HepG2 (cell line): ENCODE measurements around the gene SLC29A1. TPM values are rescaled to one million over a fixed set of nuclear protein-coding genes. Genes with fewer than 3 reads are reported as not detected.

Source experiments
- ATAC-seq: fragments of 200-7000 bp; cut with Tn5 transposase; 3 replicates; pipeline ENCODE4 v1.9.1; 2020; ENCODE audit warnings: mild to moderate bottlenecking, moderate library complexity
- BruUV-seq: library from RNA; stranded (reverse); fragments of 400-500 nt; replicated peaks from 2 replicates; lab custom pipeline; 2021; lab: Mats Ljungman, UMichigan
- CTCF ChIA-PET: fragments of 300-600 bp; formaldehyde crosslinking; extraction: SDS; loops from one replicate; lab custom pipeline; 2021; ENCODE audit warnings: low total read pairs, inconsistent platforms, low intra/inter-chr PET ratio; lab: Yijun Ruan, JAX
- POLR2A ChIA-PET: fragments of 350-600 bp; sonication (Branson Sonifier 250); formaldehyde crosslinking; loops from one replicate; lab custom pipeline; 2020; ENCODE audit warnings: antibody characterized with exemption, inconsistent platforms; lab: Yijun Ruan, JAX
- DNase-seq: peaks from one replicate; pipeline ENCODE4 v3.0.0-alpha.2; 2015; ENCODE audit warnings: low spot score
- FAIRE-seq: peaks from 3 replicates; lab custom pipeline; 2011; peaks lifted over from hg19 to GRCh38; lab: Jason Lieb, UNC
- H2AFZ ChIP-seq: one replicate; pipeline ENCODE4 v1.6.1; 2011; ENCODE audit warnings: low read length, inconsistent platforms
- H3K27ac ChIP-seq: fragments of 300-600 bp; 3 replicates; pipeline ENCODE4 v1.8.0; 2011; ENCODE audit warnings: mixed run types, mild to moderate bottlenecking, mixed read lengths, low read length, inconsistent platforms; ENCODE audit not compliant: insufficient read depth; ENCODE audit errors: extremely low read length
- H3K27me3 ChIP-seq, 2 experiments: fragments of 200-600 bp in 1 of 2; 2 replicates in 1 of 2; 3 replicates in 1 of 2; pipeline versions ENCODE4 v1.6.0 to v1.8.0; 2011; ENCODE audit warnings: low read length in 2 of 2, mild to moderate bottlenecking in 2 of 2, moderate library complexity in 2 of 2, inconsistent platforms in 1 of 2; ENCODE audit not compliant: insufficient read depth in 2 of 2, control insufficient read depth in 1 of 2
- H3K36me3 ChIP-seq, 2 experiments: fragments of 200-600 bp in 1 of 2; replicated peaks in 1 of 2; 2 replicates in 1 of 2; 3 replicates in 1 of 2; pipeline versions ENCODE4 v1.5.1 to v1.8.0; 2011; ENCODE audit warnings: low read length in 2 of 2, inconsistent platforms in 1 of 2; ENCODE audit not compliant: insufficient read depth in 2 of 2, control insufficient read depth in 1 of 2
- H3K4me1 ChIP-seq: 2 replicates; pipeline ENCODE4 v1.5.1; 2012; ENCODE audit warnings: low read length, inconsistent platforms; ENCODE audit not compliant: insufficient read depth
- H3K4me2 ChIP-seq: 2 replicates; pipeline ENCODE4 v1.6.0; 2011; ENCODE audit warnings: low read depth, low read length, inconsistent platforms
- H3K4me3 ChIP-seq, 3 experiments: fragments of 200-600 bp in 1 of 3; sonication (generic), shearing (Covaris generic) in 1 of 3; replicated peaks in 1 of 3; 2 replicates each; pipeline ENCODE4 v1.5.1; 2011 to 2016; ENCODE audit warnings: low read length in 3 of 3, inconsistent platforms in 2 of 3, low read depth in 2 of 3, mild to moderate bottlenecking in 2 of 3, control low read depth in 1 of 3, mixed read lengths in 1 of 3; ENCODE audit not compliant: insufficient read depth in 1 of 3
- H3K79me2 ChIP-seq: one replicate; pipeline ENCODE4 v1.6.1; 2011; ENCODE audit warnings: low read length, inconsistent platforms; ENCODE audit not compliant: insufficient read depth
- H3K9ac ChIP-seq: 2 replicates; pipeline ENCODE4 v1.6.0; 2011; ENCODE audit warnings: mild to moderate bottlenecking, low read depth, low read length, inconsistent platforms; ENCODE audit not compliant: insufficient read depth
- H3K9me3 ChIP-seq: 2 replicates; pipeline ENCODE4 v1.5.1; 2012; ENCODE audit warnings: mild to moderate bottlenecking, low read length
- H4K20me1 ChIP-seq: 2 replicates; pipeline ENCODE4 v1.6.0; 2011; ENCODE audit warnings: inconsistent platforms, mild to moderate bottlenecking, low read length, moderate library complexity; ENCODE audit not compliant: insufficient read depth
- BRD4 ChIP-seq: sonication (generic); formaldehyde crosslinking; IDR thresholded peaks from 2 replicates; pipeline ENCODE4 v1.4.0; 2020; ENCODE audit warnings: missing genetic modification reagents
- CC2D1A ChIP-seq: sonication (generic); formaldehyde crosslinking; IDR thresholded peaks from 2 replicates; pipeline ENCODE4 v1.8.1; 2023; ENCODE audit warnings: mild to moderate bottlenecking, missing genetic modification reagents
- CCAR2 ChIP-seq: fragments of 200-400 bp; formaldehyde crosslinking; optimal IDR thresholded peaks from 2 replicates; pipeline ENCODE3; 2018; ENCODE audit warnings: low read depth, mild to moderate bottlenecking, low read length, moderate library complexity
- ISL2 ChIP-seq: sonication (generic); formaldehyde crosslinking; IDR thresholded peaks from 2 replicates; pipeline ENCODE4 v1.5.0; 2020; ENCODE audit warnings: missing genetic modification reagents
- KDM1A ChIP-seq: IDR thresholded peaks from 2 replicates; pipeline ENCODE4 v1.6.1; 2016; ENCODE audit warnings: missing compliant biosample characterization
- KLF12 ChIP-seq: sonication (generic); formaldehyde crosslinking; IDR thresholded peaks from 2 replicates; pipeline ENCODE4 v1.4.0; 2020; ENCODE audit warnings: missing genetic modification reagents, borderline replicate concordance
- ONECUT2 ChIP-seq: sonication (generic); formaldehyde crosslinking; IDR thresholded peaks from 2 replicates; pipeline ENCODE4 v1.4.0; 2020; ENCODE audit warnings: missing genetic modification reagents
- RFXANK ChIP-seq: IDR thresholded peaks from 2 replicates; pipeline ENCODE4 v1.6.1; 2016
- SP4 ChIP-seq: sonication (generic); formaldehyde crosslinking; IDR thresholded peaks from 2 replicates; pipeline ENCODE4 v1.8.1; 2023; ENCODE audit warnings: mild to moderate bottlenecking, missing genetic modification reagents
- U2AF2 ChIP-seq: fragments of 200-400 bp; formaldehyde crosslinking; IDR thresholded peaks from 2 replicates; pipeline ENCODE4 v1.6.1; 2017; ENCODE audit warnings: low read depth, mild to moderate bottlenecking, low read length
- ZNF432 ChIP-seq: sonication (generic); formaldehyde crosslinking; IDR thresholded peaks from 2 replicates; pipeline ENCODE4 v1.5.0; 2020; ENCODE audit warnings: missing genetic modification reagents, mild to moderate bottlenecking, borderline replicate concordance
- WGBS: methylation state at CpG from one replicate; pipeline ENCODE4 v1.1.6; 2017; ENCODE audit warnings: low lambda C conversion rate; 5-methylcytosine and 5-hydroxymethylcytosine counted together
- in situ Hi-C: cut with HindIII; loops from 2 replicates; pipeline ENCODE4 v1.10.0; 2017; ENCODE audit warnings: low pct_unique_long_range_greater_than_20kb; ENCODE audit not compliant: extremely low pct_ligation_motif_present
- intact Hi-C: fragments of 100-400 bp; cut with micrococcal nuclease; formaldehyde crosslinking; loops from one replicate; pipeline ENCODE4 v1.10.0; 2022; ENCODE audit not compliant: unreplicated experiment
- polyA plus RNA-seq, 8 experiments: library from polyadenylated mRNA; depleted of rRNA in 3 of 8; stranded (reverse) in 7 of 8; unstranded in 1 of 8; fragments of >200 nt; fragmentation: Illumina TruSeq in 4 of 8; extraction: Trizol in 4 of 8; gene quantifications; 2 replicates each; pipeline versions ENCODE4 v1.2.1 to v1.2.3, GENCODE V29; 2011 to 2016; ENCODE audit warnings: low read depth in 4 of 8, missing spikeins in 1 of 8, mixed read lengths in 1 of 8; ENCODE audit not compliant: insufficient read depth in 1 of 8
- total RNA-seq, 5 experiments: library from RNA; depleted of rRNA; stranded (reverse); fragments of >200 nt; fragmentation: Illumina TruSeq; extraction: Trizol; gene quantifications; 2 replicates each; pipeline ENCODE4 v1.2.3, GENCODE V29; 2016; ENCODE audit warnings: low read depth in 1 of 5
- TF ChIP-seq, protein P1 (sequence below): sonication (generic); formaldehyde crosslinking; conservative IDR thresholded peaks from 2 replicates; pipeline ENCODE4 v1.5.0; 2020; ENCODE audit warnings: missing genetic modification reagents
- TF ChIP-seq, protein P2 (sequence below): sonication (generic); formaldehyde crosslinking; IDR thresholded peaks from 2 replicates; pipeline ENCODE4 v1.5.0; 2020; ENCODE audit warnings: missing genetic modification reagents, mild to moderate bottlenecking, borderline replicate concordance
- TF ChIP-seq, protein P3 (sequence below): sonication (generic); formaldehyde crosslinking; IDR thresholded peaks from 2 replicates; pipeline ENCODE4 v1.5.1; 2020; ENCODE audit warnings: missing genetic modification reagents, mild to moderate bottlenecking, borderline replicate concordance

The SLC29A1 gene
- total and polyA plus RNA-seq, 2 of the 13 experiments (the other 11 are each of a cell fraction or from before 2014, with no cell fraction given) = 43.2 to 106 TPM

DNA sequence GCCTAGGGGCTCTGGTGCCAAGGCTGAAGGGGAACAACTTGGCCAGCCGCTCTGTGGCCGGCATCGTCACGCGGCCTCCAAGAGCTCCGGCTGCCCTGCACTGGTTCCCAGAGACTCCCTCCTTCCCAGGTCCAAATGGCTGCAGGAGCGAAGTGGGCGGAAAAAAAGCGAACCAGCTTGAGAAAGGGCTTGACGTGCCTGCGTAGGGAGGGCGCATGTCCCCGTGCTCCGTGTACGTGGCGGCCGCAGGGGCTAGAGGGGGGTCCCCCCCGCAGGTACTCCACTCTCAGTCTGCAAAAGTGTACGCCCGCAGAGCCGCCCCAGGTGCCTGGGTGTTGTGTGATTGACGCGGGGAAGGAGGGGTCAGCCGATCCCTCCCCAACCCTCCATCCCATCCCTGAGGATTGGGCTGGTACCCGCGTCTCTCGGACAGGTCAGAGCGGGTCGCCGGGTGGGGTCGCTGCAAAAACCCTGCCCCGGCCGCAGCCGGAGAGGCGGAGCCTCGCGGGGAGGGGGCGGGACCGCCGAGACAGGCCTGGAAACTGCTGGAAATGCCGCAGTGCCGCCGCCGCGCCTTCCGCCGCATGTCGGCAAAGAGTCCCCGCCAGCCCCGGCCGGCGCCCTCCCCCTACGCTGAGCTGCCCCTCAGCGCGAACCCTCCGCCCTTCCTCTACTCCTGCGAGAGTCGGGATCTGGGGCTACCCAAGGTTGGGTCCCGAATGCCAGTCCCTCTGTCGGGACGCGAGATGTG, 22.7 kb downstream of the SLC29A1 start:
- peak overlapping the region; percentile 96 for H3K27ac ChIP-seq
- no peak overlapping the region for H2AFZ ChIP-seq
- WGBS = 2% methylated on average over 22 of the region's 62 CpGs
- FAIRE-seq = peak; percentile 66
- H3K4me3 ChIP-seq = peak overlapping the region; percentile 81 to 97 (median 87)
- in situ Hi-C loops (no loop called here), intact Hi-C loops (no loop called here)
- H3K36me3 ChIP-seq = peaks cover 16 to 31% of the 10 kb centered on the region in 2 experiments
- peaks cover 42% of the 10 kb centered on the region for H4K20me1 ChIP-seq
- no peaks in the 10 kb centered on the region for H3K9me3 ChIP-seq
- DNase-seq = peak; percentile 93
- peak; percentile 78 for ATAC-seq
- BruUV-seq = TSS peak; percentile 78
- peaks cover 46% of the 10 kb centered on the region for H3K79me2 ChIP-seq
- no peaks in the 10 kb centered on the region; a peak in 1 of 5 replicates for H3K27me3 ChIP-seq
- CTCF ChIA-PET = no interaction called here
- H3K4me1 ChIP-seq = peaks cover 71% of the 10 kb centered on the region
- peak overlapping the region; percentile 85 for H3K4me2 ChIP-seq
- H3K9ac ChIP-seq = peak overlapping the region; percentile 99
- POLR2A ChIA-PET = interaction anchor here (0.6 to 8.4 kb wide), 53 partner anchors 9 to 617 kb away, joined by 3 to 264 read pairs (median 5); partner anchors contain the start of genes AARS2, CDC5L, GTPBP2 and MRPL14
- TF ChIP-seq RFXANK (CRISPR knock-in tag) = no peak
- peak; percentile 41; the same call in 1 of the 2 replicates for TF ChIP-seq ONECUT2
- peak; percentile 86 for TF ChIP-seq SP4 (CRISPR knock-in tag)
- TF ChIP-seq U2AF2 = peak; percentile 77; the same call in 1 of the 2 replicates
- peak; percentile 79 for TF ChIP-seq KLF12
- TF ChIP-seq CC2D1A (CRISPR knock-in tag) = no peak
- no peak for TF ChIP-seq CCAR2
- TF ChIP-seq, protein P1, sequence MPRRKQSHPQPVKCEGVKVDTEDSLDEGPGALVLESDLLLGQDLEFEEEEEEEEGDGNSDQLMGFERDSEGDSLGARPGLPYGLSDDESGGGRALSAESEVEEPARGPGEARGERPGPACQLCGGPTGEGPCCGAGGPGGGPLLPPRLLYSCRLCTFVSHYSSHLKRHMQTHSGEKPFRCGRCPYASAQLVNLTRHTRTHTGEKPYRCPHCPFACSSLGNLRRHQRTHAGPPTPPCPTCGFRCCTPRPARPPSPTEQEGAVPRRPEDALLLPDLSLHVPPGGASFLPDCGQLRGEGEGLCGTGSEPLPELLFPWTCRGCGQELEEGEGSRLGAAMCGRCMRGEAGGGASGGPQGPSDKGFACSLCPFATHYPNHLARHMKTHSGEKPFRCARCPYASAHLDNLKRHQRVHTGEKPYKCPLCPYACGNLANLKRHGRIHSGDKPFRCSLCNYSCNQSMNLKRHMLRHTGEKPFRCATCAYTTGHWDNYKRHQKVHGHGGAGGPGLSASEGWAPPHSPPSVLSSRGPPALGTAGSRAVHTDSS (CRISPR knock-in tag) = no peak
- TF ChIP-seq BRD4 (CRISPR knock-in tag) = peak; percentile 91; the same call in 1 of the 2 replicates
- no peak for TF ChIP-seq ZNF432
- 0 out of 2 replicates have a peak, but pooled peaks have one; percentile 44 for TF ChIP-seq KDM1A (CRISPR knock-in tag)
- TF ChIP-seq, protein P2, sequence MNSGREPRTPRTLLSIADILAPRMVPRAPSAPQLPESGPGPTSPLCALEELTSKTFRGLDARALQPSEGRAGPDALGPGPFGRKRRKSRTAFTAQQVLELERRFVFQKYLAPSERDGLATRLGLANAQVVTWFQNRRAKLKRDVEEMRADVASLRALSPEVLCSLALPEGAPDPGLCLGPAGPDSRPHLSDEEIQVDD (CRISPR knock-in tag) = 0 out of 2 replicates have a peak, but pooled peaks have one; percentile 5
- peak; percentile 82 for TF ChIP-seq ISL2
- TF ChIP-seq, protein P3, sequence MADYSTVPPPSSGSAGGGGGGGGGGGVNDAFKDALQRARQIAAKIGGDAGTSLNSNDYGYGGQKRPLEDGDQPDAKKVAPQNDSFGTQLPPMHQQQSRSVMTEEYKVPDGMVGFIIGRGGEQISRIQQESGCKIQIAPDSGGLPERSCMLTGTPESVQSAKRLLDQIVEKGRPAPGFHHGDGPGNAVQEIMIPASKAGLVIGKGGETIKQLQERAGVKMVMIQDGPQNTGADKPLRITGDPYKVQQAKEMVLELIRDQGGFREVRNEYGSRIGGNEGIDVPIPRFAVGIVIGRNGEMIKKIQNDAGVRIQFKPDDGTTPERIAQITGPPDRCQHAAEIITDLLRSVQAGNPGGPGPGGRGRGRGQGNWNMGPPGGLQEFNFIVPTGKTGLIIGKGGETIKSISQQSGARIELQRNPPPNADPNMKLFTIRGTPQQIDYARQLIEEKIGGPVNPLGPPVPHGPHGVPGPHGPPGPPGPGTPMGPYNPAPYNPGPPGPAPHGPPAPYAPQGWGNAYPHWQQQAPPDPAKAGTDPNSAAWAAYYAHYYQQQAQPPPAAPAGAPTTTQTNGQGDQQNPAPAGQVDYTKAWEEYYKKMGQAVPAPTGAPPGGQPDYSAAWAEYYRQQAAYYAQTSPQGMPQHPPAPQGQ = 0 out of 2 replicates have a peak, but pooled peaks have one; percentile 91
